B cell (primary cell): ENCODE data around the gene C7orf25. TPM values are rescaled to one million over a fixed set of nuclear protein-coding genes. Genes with fewer than 3 reads are reported as not detected.

ENCODE experiments used
- ATAC-seq: fragments of 200-7000 bp; cut with Tn5 transposase; one replicate; pipeline ENCODE4 v1.10.0; 2021; ENCODE audit warnings: low read depth, mild to moderate bottlenecking, moderate number of reproducible peaks, moderate library complexity
- CTCF ChIA-PET: fragments of 350-600 bp; sonication (Branson Sonifier 250); formaldehyde crosslinking; loops from one replicate; lab custom pipeline; 2021; ENCODE audit warnings: antibody characterized with exemption, inconsistent platforms; lab: Charles Lee
- POLR2A ChIA-PET: fragments of 350-600 bp; sonication (Branson Sonifier 250); formaldehyde crosslinking; loops from one replicate; lab custom pipeline; 2021; ENCODE audit warnings: antibody characterized with exemption; lab: Charles Lee
- DNase-seq: peaks from one replicate; pipeline ENCODE4 v3.0.0; 2013
- H2AFZ ChIP-seq: 2 replicates; pipeline ENCODE4 v1.6.1; 2012; ENCODE audit warnings: mild to moderate bottlenecking, low read depth, low read length; ENCODE audit not compliant: insufficient read depth, poor library complexity, severe bottlenecking
- H3K27ac ChIP-seq, 2 donors: 1 replicate in 1 of 2; 2 replicates in 1 of 2; pipeline ENCODE4 v1.5.1; 2012 to 2013; ENCODE audit warnings: low read length in 2 of 2, mild to moderate bottlenecking in 2 of 2, moderate library complexity in 1 of 2
- H3K27me3 ChIP-seq, 4 experiments: fragments of 200-600 bp in 1 of 4; sonication (generic) in 1 of 4; replicated peaks in 1 of 4; 1 replicate in 2 of 4; 2 replicates in 2 of 4; pipeline versions ENCODE4 v1.6.1 to v1.7.0; 2013 to 2016; ENCODE audit warnings: low read length in 3 of 4, mild to moderate bottlenecking in 2 of 4, mixed read lengths in 1 of 4, moderate library complexity in 1 of 4; ENCODE audit not compliant: insufficient read depth in 4 of 4, control insufficient read depth in 3 of 4; ENCODE audit errors: control extremely low read depth in 1 of 4
- H3K36me3 ChIP-seq, 2 experiments: replicated peaks in 1 of 2; 1 replicate in 1 of 2; 2 replicates in 1 of 2; pipeline versions ENCODE4 v1.6.1 to v1.7.1; 2013; ENCODE audit warnings: low read length in 1 of 2; ENCODE audit not compliant: insufficient read depth in 2 of 2, control insufficient read depth in 1 of 2; ENCODE audit errors: control extremely low read depth in 1 of 2, extremely low read depth in 1 of 2
- H3K4me1 ChIP-seq, 2 donors: fragments of 200-600 bp in 1 of 2; sonication (generic) in 1 of 2; 1 replicate in 1 of 2; 2 replicates in 1 of 2; pipeline versions ENCODE4 v1.5.1 to v1.6.1; 2013 to 2017; ENCODE audit warnings: low read length in 2 of 2; ENCODE audit not compliant: control insufficient read depth in 2 of 2, insufficient read depth in 2 of 2
- H3K4me2 ChIP-seq: replicated peaks from 2 replicates; pipeline ENCODE3; 2012; ENCODE audit warnings: mild to moderate bottlenecking, low read depth, low read length; ENCODE audit not compliant: poor library complexity, severe bottlenecking
- H3K4me3 ChIP-seq, 5 experiments: fragments of 200-600 bp in 1 of 5; sonication (generic) in 1 of 5; 1 replicate in 3 of 5; 2 replicates in 2 of 5; pipeline versions ENCODE4 v1.5.1 to v1.7.0; 2011 to 2016; ENCODE audit warnings: low read length in 4 of 5, mild to moderate bottlenecking in 4 of 5, low read depth in 2 of 5, control low read depth in 1 of 5, moderate library complexity in 1 of 5; ENCODE audit not compliant: insufficient read depth in 1 of 5; ENCODE audit errors: control extremely low read depth in 1 of 5, extremely low read depth in 1 of 5
- H3K79me2 ChIP-seq: fragments of 200-600 bp; sonication (generic); one replicate; pipeline ENCODE4 v1.6.0; 2016; ENCODE audit warnings: low read length; ENCODE audit not compliant: control insufficient read depth, insufficient read depth
- H3K9ac ChIP-seq: fragments of 200-600 bp; sonication (generic); 2 replicates; pipeline ENCODE4 v1.6.1; 2017; ENCODE audit warnings: mild to moderate bottlenecking, low read length, moderate library complexity
- H3K9me3 ChIP-seq, 3 donors: one replicate each; pipeline versions ENCODE4 v1.6.1 to v1.7.1; 2013; ENCODE audit warnings: low read length in 2 of 3; ENCODE audit not compliant: control insufficient read depth in 2 of 3, insufficient read depth in 1 of 3; ENCODE audit errors: control extremely low read depth in 1 of 3
- H4K20me1 ChIP-seq: 2 replicates; pipeline ENCODE4 v1.6.0; 2012; ENCODE audit warnings: mild to moderate bottlenecking, low read length; ENCODE audit not compliant: insufficient read depth, control insufficient read depth, poor library complexity, severe bottlenecking
- H3K27ac Mint-ChIP-seq: one replicate; pipeline ENCODE4 v1.8.0; 2021; ENCODE audit warnings: mixed read lengths
- H3K27me3 Mint-ChIP-seq: one replicate; pipeline ENCODE4 v1.8.0; 2021; ENCODE audit warnings: mixed read lengths
- H3K4me1 Mint-ChIP-seq: one replicate; pipeline ENCODE4 v1.8.0; 2021; ENCODE audit warnings: mixed read lengths
- H3K4me3 Mint-ChIP-seq: one replicate; pipeline ENCODE4 v1.8.0; 2021; ENCODE audit warnings: mixed read lengths
- H3K9me3 Mint-ChIP-seq: one replicate; pipeline ENCODE4 v1.8.0; 2022; ENCODE audit warnings: mixed read lengths; ENCODE audit not compliant: insufficient read depth
- EZH2 ChIP-seq: IDR thresholded peaks from 2 replicates; pipeline ENCODE4 v1.6.1; 2012; ENCODE audit warnings: borderline replicate concordance, low read depth, mild to moderate bottlenecking, moderate library complexity, low read length; ENCODE audit not compliant: insufficient read depth, poor library complexity, severe bottlenecking
- WGBS: methylation state at CpG from one replicate; pipeline ENCODE4 v1.1.5; 2013; ENCODE audit warnings: missing lambda C conversion rate; ENCODE audit not compliant: insufficient coverage; 5-methylcytosine and 5-hydroxymethylcytosine counted together
- intact Hi-C: fragments of 100-400 bp; cut with micrococcal nuclease; formaldehyde crosslinking; loops from one replicate; pipeline ENCODE4 v1.10.0; 2022
- polyA plus RNA-seq: library from polyadenylated mRNA; depleted of rRNA; stranded (reverse); fragments of >200 nt; gene quantifications from 2 replicates; pipeline ENCODE4 v1.2.3, GENCODE V29; 2012
- total RNA-seq, 2 donors: library from RNA; stranded (reverse); fragments of 120-200 nt in 1 of 2; gene quantifications; 1 replicate in 1 of 2; 2 replicates in 1 of 2; pipeline versions ENCODE4 v1.2.3 to v1.2.4, GENCODE V29; 2013 to 2022
- TF ChIP-seq, protein P1 (sequence below): fragments of 200-600 bp; IDR thresholded peaks from one replicate; pipeline ENCODE4 v1.8.0; 2022; ENCODE audit warnings: antibody characterized with exemption, mild to moderate bottlenecking

C7orf25 gene
- total and polyA plus RNA-seq, 2 donors (not counting 1 experiment from before 2014, with no cell fraction given) = 2.1 to 11.8 TPM

DNA sequence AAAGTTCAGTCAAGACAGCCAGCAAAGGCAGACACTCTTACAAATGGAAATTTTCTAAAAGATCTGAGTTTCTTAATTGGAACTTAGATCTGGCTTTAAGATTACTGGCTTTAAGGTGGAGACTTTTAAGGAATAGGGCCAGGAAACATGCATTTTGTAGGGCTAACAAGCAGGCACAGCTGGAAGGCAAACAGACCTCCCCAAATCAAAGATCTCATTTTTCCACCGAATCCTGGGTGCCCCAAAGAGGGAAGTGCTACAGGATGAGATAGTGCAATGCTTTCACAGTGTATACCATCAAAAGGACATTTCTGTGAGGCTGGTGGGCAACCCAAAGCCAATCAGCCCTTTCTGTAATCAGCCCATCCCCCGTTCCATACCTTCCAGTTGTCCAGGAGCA, 47.7 kb upstream of the C7orf25 start:
- no peak overlapping the region for H3K27ac Mint-ChIP-seq
- H4K20me1 ChIP-seq = no peaks in the 10 kb centered on the region
- H3K4me3 ChIP-seq = no peak overlapping the region
- no CpG with 5 or more reads among the region's 2 CpGs for WGBS
- ChIA-PET CTCF (no interaction called here), POLR2A (no interaction called here)
- no peak for TF ChIP-seq EZH2
- TF ChIP-seq, protein P1, sequence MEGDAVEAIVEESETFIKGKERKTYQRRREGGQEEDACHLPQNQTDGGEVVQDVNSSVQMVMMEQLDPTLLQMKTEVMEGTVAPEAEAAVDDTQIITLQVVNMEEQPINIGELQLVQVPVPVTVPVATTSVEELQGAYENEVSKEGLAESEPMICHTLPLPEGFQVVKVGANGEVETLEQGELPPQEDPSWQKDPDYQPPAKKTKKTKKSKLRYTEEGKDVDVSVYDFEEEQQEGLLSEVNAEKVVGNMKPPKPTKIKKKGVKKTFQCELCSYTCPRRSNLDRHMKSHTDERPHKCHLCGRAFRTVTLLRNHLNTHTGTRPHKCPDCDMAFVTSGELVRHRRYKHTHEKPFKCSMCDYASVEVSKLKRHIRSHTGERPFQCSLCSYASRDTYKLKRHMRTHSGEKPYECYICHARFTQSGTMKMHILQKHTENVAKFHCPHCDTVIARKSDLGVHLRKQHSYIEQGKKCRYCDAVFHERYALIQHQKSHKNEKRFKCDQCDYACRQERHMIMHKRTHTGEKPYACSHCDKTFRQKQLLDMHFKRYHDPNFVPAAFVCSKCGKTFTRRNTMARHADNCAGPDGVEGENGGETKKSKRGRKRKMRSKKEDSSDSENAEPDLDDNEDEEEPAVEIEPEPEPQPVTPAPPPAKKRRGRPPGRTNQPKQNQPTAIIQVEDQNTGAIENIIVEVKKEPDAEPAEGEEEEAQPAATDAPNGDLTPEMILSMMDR = no peak
- ATAC-seq (no peak), DNase-seq (no peak)
- intact Hi-C loops = no loop called here
- H3K27me3 ChIP-seq = peaks cover 0 to 9% (median 0%) of the 10 kb centered on the region in 4 experiments
- H3K4me2 ChIP-seq = no peak overlapping the region
- H3K9ac ChIP-seq = no peak overlapping the region
- H3K4me1 Mint-ChIP-seq = no peaks in the 10 kb centered on the region
- peaks cover 15% of the 10 kb centered on the region for H3K27me3 Mint-ChIP-seq
- no peak overlapping the region for H3K4me3 Mint-ChIP-seq
- no peaks in the 10 kb centered on the region for H3K9me3 Mint-ChIP-seq
- H3K27ac ChIP-seq = no peak overlapping the region
- no peaks in the 10 kb centered on the region for H3K4me1 ChIP-seq
- no peaks in the 10 kb centered on the region for H3K79me2 ChIP-seq
- peaks cover 0 to 10% (median 0%) of the 10 kb centered on the region in 3 donors for H3K9me3 ChIP-seq
- no peak overlapping the region for H2AFZ ChIP-seq
- H3K36me3 ChIP-seq = no peaks in the 10 kb centered on the region

DNA sequence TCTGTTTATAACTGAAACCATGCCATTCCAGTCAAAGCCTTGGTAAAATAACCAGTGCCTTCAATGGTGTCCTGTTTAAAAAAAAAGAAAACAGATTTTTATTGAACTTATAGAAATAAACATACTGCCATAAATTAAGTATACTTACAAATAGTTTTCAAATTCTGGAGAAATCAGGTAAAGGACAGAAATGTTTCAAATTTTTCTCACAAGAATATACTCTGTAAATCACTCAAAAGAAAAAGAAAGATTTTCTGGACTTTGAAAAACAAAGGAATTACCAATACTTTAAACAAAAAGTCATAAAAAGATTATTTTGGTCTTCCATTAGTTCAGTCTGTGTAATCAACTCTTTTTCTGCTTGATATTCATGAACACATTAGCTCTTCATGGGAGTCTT, 44.2 kb upstream of the C7orf25 start:
- CTCF ChIA-PET = no interaction called here
- Histone ChIP-seq H3K4me2 (no peak overlapping the region), H4K20me1 (no peaks in the 10 kb centered on the region), H3K4me3 (no peak overlapping the region), H3K27ac (no peak overlapping the region), H3K9me3 (peaks cover 0 to 10% (median 1%) of the 10 kb centered on the region in 3 donors), H3K27me3 (peaks cover 0 to 5% (median 0%) of the 10 kb centered on the region in 4 experiments), H3K4me1 (no peaks in the 10 kb centered on the region), H3K36me3 (no peaks in the 10 kb centered on the region), H2AFZ (no peak overlapping the region), H3K79me2 (no peaks in the 10 kb centered on the region), H3K9ac (no peak overlapping the region)
- no peaks in the 10 kb centered on the region for H3K9me3 Mint-ChIP-seq
- DNase-seq = no peak
- no peak overlapping the region for H3K27ac Mint-ChIP-seq
- TF ChIP-seq, protein P1 = no peak
- no peak for TF ChIP-seq EZH2
- H3K4me1 Mint-ChIP-seq = no peaks in the 10 kb centered on the region
- POLR2A ChIA-PET = interaction anchor here (0.6 kb wide), 1 partner anchor 159 kb away, joined by 5 read pairs; no protein-coding TSS in a partner anchor
- peaks cover 6% of the 10 kb centered on the region for H3K27me3 Mint-ChIP-seq
- ATAC-seq = no peak
- H3K4me3 Mint-ChIP-seq = no peak overlapping the region
- intact Hi-C loops = no loop called here
